Muscle layer of duodenum (tissue), 2 donors: ENCODE results near the gene RHOXF2B.
"Not testable (repeated sequence)": the region's sequence is repeated elsewhere in the genome, so short reads cannot be mapped to it uniquely, and the experiment has no call there.

Experiments
- H3K27ac ChIP-seq: one replicate; pipeline ENCODE4 v1.7.0; 2013; ENCODE audit warnings: mild to moderate bottlenecking, low read length
- H3K27me3 ChIP-seq: one replicate; pipeline ENCODE4 v1.7.0; 2013; ENCODE audit warnings: low read depth, mild to moderate bottlenecking, control low read depth, low read length
- H3K36me3 ChIP-seq, 2 donors: one replicate each; pipeline ENCODE4 v1.7.0; 2013; ENCODE audit warnings: low read length in 2 of 2, control low read depth in 1 of 2, mild to moderate bottlenecking in 1 of 2; ENCODE audit not compliant: insufficient read depth in 2 of 2, control insufficient read depth in 1 of 2
- H3K4me1 ChIP-seq, 2 donors: one replicate each; pipeline ENCODE4 v1.7.0; 2013; ENCODE audit warnings: low read length in 2 of 2, mild to moderate bottlenecking in 2 of 2, control low read depth in 1 of 2, moderate library complexity in 1 of 2; ENCODE audit not compliant: insufficient read depth in 2 of 2, control insufficient read depth in 1 of 2
- H3K4me3 ChIP-seq, 2 donors: one replicate each; pipeline ENCODE4 v1.7.0; 2013; ENCODE audit warnings: low read length in 2 of 2, low read depth in 1 of 2, mild to moderate bottlenecking in 1 of 2
- H3K9me3 ChIP-seq, 2 donors: one replicate each; pipeline ENCODE4 v1.7.0; 2013; ENCODE audit warnings: low read length in 2 of 2, control low read depth in 1 of 2, mild to moderate bottlenecking in 1 of 2; ENCODE audit not compliant: control insufficient read depth in 1 of 2
- donor health status: healthy.

RHOXF2B gene

DNA sequence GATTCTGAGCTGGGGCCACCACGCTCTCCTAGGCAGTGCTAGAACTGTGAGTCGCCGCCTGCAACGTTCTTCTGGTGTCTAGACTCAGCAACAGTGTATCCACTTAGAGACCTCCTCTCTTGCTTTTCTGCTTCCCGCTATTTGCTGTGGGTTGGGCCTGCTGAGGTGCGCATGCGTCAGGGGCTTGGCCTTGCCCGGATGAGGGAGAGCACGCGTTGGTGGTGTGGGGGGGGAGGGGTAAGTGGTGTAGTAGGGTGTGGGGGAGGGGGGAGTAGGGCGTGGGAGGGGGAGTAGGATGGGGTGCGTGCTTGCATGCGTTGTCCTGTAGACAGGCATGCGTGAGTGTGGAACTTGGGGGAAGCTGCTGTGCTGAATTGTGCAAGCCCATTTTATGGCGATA is at the start of gene RHOXF2B:
RHOXF2B (minus strand) TSS at position 101 of the 400 bp plus-strand sequence. CDS start 138 bp downstream, outside the sequence.
- H3K9me3 ChIP-seq, H3K4me1 ChIP-seq, H3K4me3 ChIP-seq, H3K27me3 ChIP-seq, H3K27ac ChIP-seq, H3K36me3 ChIP-seq: not testable (repeated sequence)

GRCh38 chrX:120125444-120125843 is 48.0 kb upstream of the RHOXF2B start:
- H3K9me3 ChIP-seq, result no peaks in the 10 kb centered on the region
- no peak overlapping the region for H3K27ac ChIP-seq
- no peaks in the 10 kb centered on the region for H3K27me3 ChIP-seq
- no peaks in the 10 kb centered on the region for H3K36me3 ChIP-seq
- H3K4me3 ChIP-seq, result peak overlapping the region; percentile 8 to 14
- H3K4me1 ChIP-seq, result no peaks in the 10 kb centered on the region

DNA sequence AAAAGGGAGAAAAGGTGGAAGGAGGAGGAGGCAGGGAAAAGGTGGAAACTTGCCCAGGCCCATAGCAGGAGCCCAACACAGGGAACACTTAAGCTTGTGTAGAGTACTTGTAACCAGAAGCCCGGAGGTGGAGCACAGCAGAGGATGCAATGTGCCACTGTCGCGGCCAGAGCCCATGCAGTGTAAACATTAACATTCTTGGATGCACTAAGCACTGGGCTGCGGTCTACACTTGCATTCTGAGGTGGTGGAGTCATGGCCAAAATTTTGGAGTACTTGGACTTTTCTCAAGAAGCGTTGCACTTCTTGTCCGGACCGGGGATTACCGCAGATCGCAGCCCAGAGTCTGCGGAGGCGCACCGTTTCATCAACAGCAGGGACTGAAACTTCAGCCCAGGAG is 42.7 kb upstream of the RHOXF2B start:
- H3K9me3 ChIP-seq, result no peaks in the 10 kb centered on the region
- H3K27me3 ChIP-seq, result no peaks in the 10 kb centered on the region

DNA sequence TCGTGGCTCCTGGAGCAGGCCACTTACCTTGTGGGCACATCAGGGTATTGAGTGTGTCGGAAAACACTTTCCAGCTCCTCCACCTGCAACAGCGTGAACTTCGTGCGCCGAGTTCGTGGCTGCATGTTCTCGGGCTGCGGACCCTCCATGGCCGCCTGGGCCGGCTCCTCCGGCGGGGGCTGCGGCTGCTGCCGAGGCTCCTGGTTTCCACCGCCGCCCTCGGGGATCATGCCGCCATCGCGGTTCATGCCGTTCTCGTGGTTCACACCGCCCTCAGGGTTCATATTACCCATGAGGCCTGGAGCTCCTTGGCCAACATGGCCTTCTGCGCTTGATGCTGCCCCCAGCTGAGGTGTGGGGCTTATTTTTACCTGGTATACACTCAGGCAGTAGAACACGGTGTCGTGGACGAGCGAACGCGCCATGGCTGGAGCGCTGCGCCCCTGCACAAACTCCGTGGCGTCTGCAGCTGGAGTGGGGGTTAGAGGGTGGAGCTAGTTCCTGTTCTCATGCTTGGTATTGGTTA is 38.0 kb upstream of the RHOXF2B start, which contains the start of gene RHOXF1:
RHOXF1 (minus strand) TSS at position 476 of the 526 bp plus-strand sequence; CDS start at position 425, 51 bp downstream.
- Histone ChIP-seq H3K27me3 (no peaks in the 10 kb centered on the region), H3K4me1 (no peaks in the 10 kb centered on the region), H3K9me3 (no peaks in the 10 kb centered on the region), H3K4me3 (no peak within 1 kb of the TSS), H3K27ac (no peak within 1 kb of the TSS), H3K36me3 (no peaks in the 10 kb centered on the region)

More for the DNA sequence above, 42.7 kb upstream of the RHOXF2B start:
- Histone ChIP-seq H3K4me3 (no peak overlapping the region), H3K4me1 (no peaks in the 10 kb centered on the region), H3K27ac (no peak overlapping the region), H3K36me3 (no peaks in the 10 kb centered on the region)

GRCh38 chrX:120111611-120112010 is 34.1 kb upstream of the RHOXF2B start:
- Histone ChIP-seq H3K36me3 (no peaks in the 10 kb centered on the region), H3K9me3 (no peaks in the 10 kb centered on the region), H3K4me1 (no peaks in the 10 kb centered on the region), H3K27me3 (no peaks in the 10 kb centered on the region), H3K4me3 (no peak overlapping the region), H3K27ac (no peak overlapping the region)

DNA sequence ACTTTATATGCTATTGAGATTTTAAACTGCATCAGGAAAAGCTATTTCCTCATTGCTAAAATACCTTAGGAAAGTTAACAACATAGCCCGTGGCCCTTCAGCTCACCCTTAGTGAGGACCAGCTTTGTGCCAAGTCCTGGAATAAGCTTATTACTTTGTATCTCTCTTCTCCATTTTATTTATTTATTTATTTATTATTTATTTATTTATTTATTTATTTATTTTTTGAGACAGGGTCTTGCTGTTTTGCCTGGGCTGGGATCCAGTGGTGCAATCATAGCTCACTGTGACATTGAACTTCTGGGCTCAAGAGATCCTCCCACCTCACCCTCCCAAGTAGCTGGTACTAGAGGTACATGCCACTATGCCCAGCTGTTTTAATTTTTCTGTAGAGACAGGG is 31.9 kb upstream of the RHOXF2B start:
- no peak overlapping the region for H3K4me3 ChIP-seq
- no peak overlapping the region for H3K27ac ChIP-seq
- H3K4me1 ChIP-seq, result no peaks in the 10 kb centered on the region
- H3K36me3 ChIP-seq, result no peaks in the 10 kb centered on the region
- no peaks in the 10 kb centered on the region for H3K9me3 ChIP-seq
- H3K27me3 ChIP-seq, result no peaks in the 10 kb centered on the region

GRCh38 chrX:120104707-120105106 is 27.2 kb upstream of the RHOXF2B start:
- not testable (repeated sequence) for H3K9me3 ChIP-seq, H3K27me3 ChIP-seq, H3K4me1 ChIP-seq, H3K27ac ChIP-seq, H3K4me3 ChIP-seq, H3K36me3 ChIP-seq

- not testable (repeated sequence) for H3K27me3 ChIP-seq, H3K4me1 ChIP-seq, H3K36me3 ChIP-seq, H3K27ac ChIP-seq, H3K4me3 ChIP-seq, H3K9me3 ChIP-seq
These were observed 23.6 kb upstream of the RHOXF2B start for GRCh38 chrX:120101057-120101456.

DNA sequence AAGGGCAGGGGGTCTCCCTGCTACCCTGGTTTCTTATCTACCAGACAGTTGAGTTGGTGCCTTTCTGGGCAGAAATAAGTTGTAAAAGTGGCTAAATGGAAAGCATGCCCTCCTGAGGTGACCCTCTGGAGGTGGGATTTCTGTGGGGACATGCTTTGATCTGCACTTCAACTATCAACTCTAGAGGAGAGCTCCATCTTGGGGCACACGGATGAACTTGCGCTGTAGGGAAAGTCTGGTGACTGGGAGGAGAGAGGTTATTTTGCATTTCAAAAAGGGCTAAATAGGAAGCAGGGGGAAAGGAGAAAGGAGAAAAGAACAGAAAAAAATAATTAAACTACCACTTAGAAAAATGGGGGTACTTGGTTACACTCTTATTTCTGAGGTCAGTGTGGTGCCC is 12.7 kb upstream of the RHOXF2B start:
- Histone ChIP-seq H3K4me1 (no peaks in the 10 kb centered on the region), H3K27me3 (no peaks in the 10 kb centered on the region), H3K4me3 (no peak overlapping the region), H3K36me3 (no peaks in the 10 kb centered on the region), H3K27ac (no peak overlapping the region), H3K9me3 (no peaks in the 10 kb centered on the region)

DNA sequence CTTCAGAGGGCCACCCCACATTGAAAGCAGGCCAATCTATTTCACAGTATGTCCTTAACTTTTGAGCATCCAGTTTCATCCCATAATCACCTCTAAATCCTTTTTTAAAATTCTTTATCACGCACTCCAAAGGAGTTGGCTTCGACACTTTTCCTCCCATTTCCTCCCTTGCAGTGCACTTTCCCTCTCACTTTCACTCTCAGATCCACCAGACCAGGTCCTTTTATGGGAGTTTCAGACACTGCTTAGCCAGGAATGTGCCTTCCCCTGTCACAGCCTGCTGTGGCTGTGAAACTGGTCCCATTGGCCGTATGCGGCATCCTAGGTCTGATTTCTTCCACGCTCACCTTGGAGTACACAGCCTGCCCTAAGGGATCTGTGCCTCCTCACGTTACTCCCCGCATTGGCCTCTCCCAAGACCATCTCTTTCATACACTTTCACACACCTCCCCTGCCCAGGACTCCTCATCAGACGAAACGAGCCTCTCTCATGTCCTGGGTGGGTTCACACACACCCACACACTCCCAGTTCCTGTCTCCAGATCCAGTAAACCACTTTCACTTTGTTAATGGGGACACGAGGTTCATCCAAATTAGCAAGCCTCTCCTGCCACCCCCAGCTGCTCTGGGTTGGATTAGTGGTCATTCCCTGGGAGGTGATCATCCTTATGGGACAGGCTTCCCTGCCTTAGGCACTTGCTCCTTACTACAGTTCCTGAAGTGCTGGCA is 10.0 kb upstream of the RHOXF2B start:
- Histone ChIP-seq H3K9me3 (no peaks in the 10 kb centered on the region), H3K4me1 (no peaks in the 10 kb centered on the region), H3K27me3 (no peaks in the 10 kb centered on the region), H3K4me3 (no peak overlapping the region), H3K36me3 (no peaks in the 10 kb centered on the region), H3K27ac (no peak overlapping the region)

- not testable (repeated sequence) for H3K4me1 ChIP-seq, H3K36me3 ChIP-seq, H3K27ac ChIP-seq, H3K27me3 ChIP-seq, H3K4me3 ChIP-seq, H3K9me3 ChIP-seq
These were observed 8.2 kb upstream of the RHOXF2B start for GRCh38 chrX:120085553-120086185.
